Neural cell (in vitro differentiated cells): ENCODE data around the gene GNA12.
"Not testable (repeated sequence)": the region's sequence is repeated elsewhere in the genome, so short reads cannot be mapped to it uniquely, and the experiment has no call there.

Experiments used
- EP300 ChIP-seq: fragments of 450-650 bp; conservative IDR thresholded peaks from 2 replicates; pipeline ENCODE4 v1.6.1; 2014; ENCODE audit warnings: antibody characterized with exemption, mild to moderate bottlenecking, moderate library complexity; ENCODE audit not compliant: poor library complexity, severe bottlenecking
- EZH2 ChIP-seq: fragments of 200-600, 300-800 bp; shearing (Covaris generic), sonication (generic); IDR thresholded peaks from 2 replicates; pipeline ENCODE4 v1.6.1; 2014; ENCODE audit warnings: antibody characterized with exemption, low read length, borderline replicate concordance, mild to moderate bottlenecking; ENCODE audit not compliant: insufficient read depth, poor library complexity, severe bottlenecking
- POLR2AphosphoS5 ChIP-seq: IDR thresholded peaks from 2 replicates; pipeline ENCODE4 v1.6.1; 2012
- RAD21 ChIP-seq: fragments of 450-650 bp; conservative IDR thresholded peaks from 2 replicates; pipeline ENCODE4 v1.6.1; 2014; ENCODE audit warnings: antibody characterized with exemption, mild to moderate bottlenecking, moderate library complexity
- SMC3 ChIP-seq: fragments of 450-650 bp; conservative IDR thresholded peaks from 2 replicates; pipeline ENCODE4 v1.6.1; 2014; ENCODE audit warnings: antibody characterized with exemption, mild to moderate bottlenecking, moderate library complexity; ENCODE audit not compliant: poor library complexity
- TAF1 ChIP-seq: IDR thresholded peaks from 2 replicates; pipeline ENCODE4 v1.6.1; 2012; ENCODE audit warnings: low read depth
- TF ChIP-seq, protein P1 (sequence below): fragments of 450-650 bp; IDR thresholded peaks from 2 replicates; pipeline ENCODE4 v1.5.1; 2014; ENCODE audit warnings: antibody characterized with exemption, mild to moderate bottlenecking, moderate library complexity; ENCODE audit not compliant: poor library complexity, severe bottlenecking
- TF ChIP-seq, protein P2 (sequence below): IDR thresholded peaks from 2 replicates; pipeline ENCODE4 v1.6.1; 2012; ENCODE audit warnings: borderline replicate concordance

DNA sequence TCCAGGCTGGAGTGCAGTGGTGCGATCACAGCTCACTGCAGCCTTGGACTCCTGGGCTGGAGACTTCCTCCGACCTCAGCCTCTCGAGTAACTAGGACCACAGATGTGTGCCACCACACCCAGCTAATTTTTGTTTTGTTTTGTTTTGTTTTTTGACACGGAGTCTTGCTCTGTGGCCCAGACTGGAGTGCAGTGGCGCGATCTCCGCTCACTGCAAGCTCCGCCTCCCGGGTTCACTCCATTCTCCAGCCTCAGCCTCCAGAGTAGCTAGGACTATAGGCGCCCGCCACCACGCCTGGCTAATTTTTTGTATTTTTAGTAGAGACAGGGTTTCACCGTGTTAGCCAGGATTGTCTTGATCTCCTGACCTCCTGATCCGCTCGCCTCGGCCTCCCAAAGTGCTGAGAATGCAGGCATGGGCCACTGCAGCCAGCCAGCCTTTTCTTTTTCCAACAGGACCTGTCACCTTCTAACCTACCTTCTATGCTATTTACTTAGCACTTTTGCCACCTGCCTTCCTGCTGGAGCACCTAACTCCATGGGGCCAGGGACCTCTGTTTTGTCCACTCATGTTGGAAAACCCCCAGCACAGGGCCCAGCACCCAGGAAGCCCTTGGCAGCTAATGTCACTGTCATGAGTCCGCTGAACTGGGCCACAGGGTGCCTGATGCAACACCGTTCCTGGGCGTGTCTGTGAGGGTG is 150.5 kb downstream of the GNA12 start:
- not testable (repeated sequence) for TF ChIP-seq EZH2, TAF1, POLR2AphosphoS5, EP300, RAD21, SMC3
- TF ChIP-seq, protein P1, sequence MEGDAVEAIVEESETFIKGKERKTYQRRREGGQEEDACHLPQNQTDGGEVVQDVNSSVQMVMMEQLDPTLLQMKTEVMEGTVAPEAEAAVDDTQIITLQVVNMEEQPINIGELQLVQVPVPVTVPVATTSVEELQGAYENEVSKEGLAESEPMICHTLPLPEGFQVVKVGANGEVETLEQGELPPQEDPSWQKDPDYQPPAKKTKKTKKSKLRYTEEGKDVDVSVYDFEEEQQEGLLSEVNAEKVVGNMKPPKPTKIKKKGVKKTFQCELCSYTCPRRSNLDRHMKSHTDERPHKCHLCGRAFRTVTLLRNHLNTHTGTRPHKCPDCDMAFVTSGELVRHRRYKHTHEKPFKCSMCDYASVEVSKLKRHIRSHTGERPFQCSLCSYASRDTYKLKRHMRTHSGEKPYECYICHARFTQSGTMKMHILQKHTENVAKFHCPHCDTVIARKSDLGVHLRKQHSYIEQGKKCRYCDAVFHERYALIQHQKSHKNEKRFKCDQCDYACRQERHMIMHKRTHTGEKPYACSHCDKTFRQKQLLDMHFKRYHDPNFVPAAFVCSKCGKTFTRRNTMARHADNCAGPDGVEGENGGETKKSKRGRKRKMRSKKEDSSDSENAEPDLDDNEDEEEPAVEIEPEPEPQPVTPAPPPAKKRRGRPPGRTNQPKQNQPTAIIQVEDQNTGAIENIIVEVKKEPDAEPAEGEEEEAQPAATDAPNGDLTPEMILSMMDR = not testable (repeated sequence)
- TF ChIP-seq, protein P2, sequence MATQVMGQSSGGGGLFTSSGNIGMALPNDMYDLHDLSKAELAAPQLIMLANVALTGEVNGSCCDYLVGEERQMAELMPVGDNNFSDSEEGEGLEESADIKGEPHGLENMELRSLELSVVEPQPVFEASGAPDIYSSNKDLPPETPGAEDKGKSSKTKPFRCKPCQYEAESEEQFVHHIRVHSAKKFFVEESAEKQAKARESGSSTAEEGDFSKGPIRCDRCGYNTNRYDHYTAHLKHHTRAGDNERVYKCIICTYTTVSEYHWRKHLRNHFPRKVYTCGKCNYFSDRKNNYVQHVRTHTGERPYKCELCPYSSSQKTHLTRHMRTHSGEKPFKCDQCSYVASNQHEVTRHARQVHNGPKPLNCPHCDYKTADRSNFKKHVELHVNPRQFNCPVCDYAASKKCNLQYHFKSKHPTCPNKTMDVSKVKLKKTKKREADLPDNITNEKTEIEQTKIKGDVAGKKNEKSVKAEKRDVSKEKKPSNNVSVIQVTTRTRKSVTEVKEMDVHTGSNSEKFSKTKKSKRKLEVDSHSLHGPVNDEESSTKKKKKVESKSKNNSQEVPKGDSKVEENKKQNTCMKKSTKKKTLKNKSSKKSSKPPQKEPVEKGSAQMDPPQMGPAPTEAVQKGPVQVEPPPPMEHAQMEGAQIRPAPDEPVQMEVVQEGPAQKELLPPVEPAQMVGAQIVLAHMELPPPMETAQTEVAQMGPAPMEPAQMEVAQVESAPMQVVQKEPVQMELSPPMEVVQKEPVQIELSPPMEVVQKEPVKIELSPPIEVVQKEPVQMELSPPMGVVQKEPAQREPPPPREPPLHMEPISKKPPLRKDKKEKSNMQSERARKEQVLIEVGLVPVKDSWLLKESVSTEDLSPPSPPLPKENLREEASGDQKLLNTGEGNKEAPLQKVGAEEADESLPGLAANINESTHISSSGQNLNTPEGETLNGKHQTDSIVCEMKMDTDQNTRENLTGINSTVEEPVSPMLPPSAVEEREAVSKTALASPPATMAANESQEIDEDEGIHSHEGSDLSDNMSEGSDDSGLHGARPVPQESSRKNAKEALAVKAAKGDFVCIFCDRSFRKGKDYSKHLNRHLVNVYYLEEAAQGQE = not testable (repeated sequence)
